PC-9 (cell line): ENCODE results near the gene BRAF.

Source experiments
- EZH2 ChIP-seq: fragments of 200-600 bp; sonication (generic); IDR thresholded peaks from 2 replicates; pipeline ENCODE4 v1.8.0; 2017; ENCODE audit warnings: antibody characterized with exemption, low read depth
- TF ChIP-seq, protein P1 (sequence below): fragments of 200-600 bp; sonication (generic); conservative IDR thresholded peaks from 2 replicates; pipeline ENCODE4 v1.6.1; 2017; ENCODE audit warnings: mixed run types, antibody characterized with exemption, mild to moderate bottlenecking, moderate library complexity

- TF ChIP-seq, protein P1, sequence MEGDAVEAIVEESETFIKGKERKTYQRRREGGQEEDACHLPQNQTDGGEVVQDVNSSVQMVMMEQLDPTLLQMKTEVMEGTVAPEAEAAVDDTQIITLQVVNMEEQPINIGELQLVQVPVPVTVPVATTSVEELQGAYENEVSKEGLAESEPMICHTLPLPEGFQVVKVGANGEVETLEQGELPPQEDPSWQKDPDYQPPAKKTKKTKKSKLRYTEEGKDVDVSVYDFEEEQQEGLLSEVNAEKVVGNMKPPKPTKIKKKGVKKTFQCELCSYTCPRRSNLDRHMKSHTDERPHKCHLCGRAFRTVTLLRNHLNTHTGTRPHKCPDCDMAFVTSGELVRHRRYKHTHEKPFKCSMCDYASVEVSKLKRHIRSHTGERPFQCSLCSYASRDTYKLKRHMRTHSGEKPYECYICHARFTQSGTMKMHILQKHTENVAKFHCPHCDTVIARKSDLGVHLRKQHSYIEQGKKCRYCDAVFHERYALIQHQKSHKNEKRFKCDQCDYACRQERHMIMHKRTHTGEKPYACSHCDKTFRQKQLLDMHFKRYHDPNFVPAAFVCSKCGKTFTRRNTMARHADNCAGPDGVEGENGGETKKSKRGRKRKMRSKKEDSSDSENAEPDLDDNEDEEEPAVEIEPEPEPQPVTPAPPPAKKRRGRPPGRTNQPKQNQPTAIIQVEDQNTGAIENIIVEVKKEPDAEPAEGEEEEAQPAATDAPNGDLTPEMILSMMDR, result no peak
- no peak for TF ChIP-seq EZH2
Measured at GRCh38 chr7:140696024-140696679, 228.6 kb downstream of the BRAF start.
